ENCODE data around the gene KHSRP. TPM values are rescaled to one million over a fixed set of nuclear protein-coding genes. Genes with fewer than 3 reads are reported as not detected.
A peak's percentile ranks its signal among the peaks of the same experiment; 100 is the strongest.

KHSRP gene
- polyA plus RNA-seq (ENCODE audit: insufficient read length in 3 of 3), result 100 to 1,000 TPM; 231 to 268 (median 243) TPM

- no peak for DNase-seq (ENCODE audit: low read depth in 3 of 3, low spot score in 2 of 3)
Observed at GRCh38 chr19:6424195-6424938, at the start of gene KHSRP. TSS of gene KHSRP (minus strand) at chr19:6424811. CDS start at chr19:6424701, 110 bp downstream.

GRCh38 chr19:6473647-6474046 lies 49.0 kb upstream of the KHSRP start:
- DNase-seq (ENCODE audit: low read depth in 3 of 3, low spot score in 2 of 3), result no peak

GRCh38 chr19:6472713-6473112 lies 48.1 kb upstream of the KHSRP start:
- no peak for DNase-seq (ENCODE audit: low read depth in 3 of 3, low spot score in 2 of 3)

GRCh38 chr19:6471076-6471475 lies 46.5 kb upstream of the KHSRP start:
- DNase-seq (ENCODE audit: low read depth in 3 of 3, low spot score in 2 of 3), result no peak

- DNase-seq (ENCODE audit: low read depth in 3 of 3, low spot score in 2 of 3), result no peak
Observed at GRCh38 chr19:6470173-6470572, 45.6 kb upstream of the KHSRP start.

GRCh38 chr19:6467384-6467783 lies 42.8 kb upstream of the KHSRP start:
- no peak for DNase-seq (ENCODE audit: low read depth in 3 of 3, low spot score in 2 of 3)

- DNase-seq (ENCODE audit: low read depth in 3 of 3, low spot score in 2 of 3), result no peak
Observed at GRCh38 chr19:6466526-6467248, 42.1 kb upstream of the KHSRP start.

GRCh38 chr19:6465663-6466062 lies 41.1 kb upstream of the KHSRP start:
- no peak for DNase-seq (ENCODE audit: low read depth in 3 of 3, low spot score in 2 of 3)

- DNase-seq (ENCODE audit: low read depth in 3 of 3, low spot score in 2 of 3), result no peak
Observed at GRCh38 chr19:6465006-6465405, 40.4 kb upstream of the KHSRP start.

- DNase-seq (ENCODE audit: low read depth in 3 of 3, low spot score in 2 of 3), result peak in 2 of 3 donors; percentile 29 to 67
Observed at GRCh38 chr19:6464070-6464873, 39.7 kb upstream of the KHSRP start, which contains the start of gene CRB3. TSS of gene CRB3 (plus strand) at chr19:6464271. CDS start at chr19:6464702, 431 bp downstream.

GRCh38 chr19:6460099-6460884 lies 35.7 kb upstream of the KHSRP start:
- peak; percentile 89 to 99 (median 96) for DNase-seq (ENCODE audit: low read depth in 3 of 3, low spot score in 2 of 3)

- DNase-seq (ENCODE audit: low read depth in 3 of 3, low spot score in 2 of 3), result peak in 2 of 3 donors; percentile 45 to 67
Observed at GRCh38 chr19:6459262-6460098, 34.9 kb upstream of the KHSRP start, which contains the start of gene SLC25A23. TSS of gene SLC25A23 (minus strand) at chr19:6459792. CDS start at chr19:6459628, 164 bp downstream.

GRCh38 chr19:6458695-6459261 lies 34.2 kb upstream of the KHSRP start:
- no peak for DNase-seq (ENCODE audit: low read depth in 3 of 3, low spot score in 2 of 3)

GRCh38 chr19:6457958-6458694 lies 33.5 kb upstream of the KHSRP start:
- DNase-seq (ENCODE audit: low read depth in 3 of 3, low spot score in 2 of 3), result no peak

GRCh38 chr19:6455924-6456323 lies 31.3 kb upstream of the KHSRP start:
- DNase-seq (ENCODE audit: low read depth in 3 of 3, low spot score in 2 of 3), result no peak

- DNase-seq (ENCODE audit: low read depth in 3 of 3, low spot score in 2 of 3), result no peak
Observed at GRCh38 chr19:6453951-6454565, 29.4 kb upstream of the KHSRP start.

- no peak for DNase-seq (ENCODE audit: low read depth in 3 of 3, low spot score in 2 of 3)
Observed at GRCh38 chr19:6452899-6453298, 28.3 kb upstream of the KHSRP start.

- DNase-seq (ENCODE audit: low read depth in 3 of 3, low spot score in 2 of 3), result no peak
Observed at GRCh38 chr19:6452223-6452614, 27.6 kb upstream of the KHSRP start.
